GM21447 (cell line): ENCODE measurements around the gene PHC2.

ENCODE experiments used
- ATAC-seq: cut with Tn5 transposase; IDR thresholded peaks from one replicate; pipeline ENCODE4 v1.9.1; 2021; ENCODE audit not compliant: unreplicated experiment

The PHC2 gene

GRCh38 chr1:33373606-33374005 lies 57.3 kb downstream of the PHC2 start:
- no peak for ATAC-seq

GRCh38 chr1:33372677-33373076 lies 58.2 kb downstream of the PHC2 start:
- no peak for ATAC-seq

- ATAC-seq, result no peak
Measured at GRCh38 chr1:33372162-33372561, 58.7 kb downstream of the PHC2 start.

- ATAC-seq, result no peak
Measured at GRCh38 chr1:33371334-33371733, 59.6 kb downstream of the PHC2 start.

GRCh38 chr1:33370827-33371226 lies 60.1 kb downstream of the PHC2 start:
- no peak for ATAC-seq

- no peak for ATAC-seq
Measured at GRCh38 chr1:33370301-33370700, 60.6 kb downstream of the PHC2 start.

- no peak for ATAC-seq
Measured at GRCh38 chr1:33369764-33370163, 61.1 kb downstream of the PHC2 start.

GRCh38 chr1:33369081-33369480 lies 61.8 kb downstream of the PHC2 start:
- ATAC-seq, result no peak

GRCh38 chr1:33368431-33368830 lies 62.5 kb downstream of the PHC2 start:
- no peak for ATAC-seq

- peak; percentile 51 for ATAC-seq
Measured at GRCh38 chr1:33367485-33368405, 63.1 kb downstream of the PHC2 start.

GRCh38 chr1:33366762-33367484 lies 64.0 kb downstream of the PHC2 start:
- no peak for ATAC-seq

GRCh38 chr1:33365560-33365997 lies 65.3 kb downstream of the PHC2 start:
- no peak for ATAC-seq

GRCh38 chr1:33364565-33364918 lies 66.4 kb downstream of the PHC2 start:
- no peak for ATAC-seq

- no peak for ATAC-seq
Measured at GRCh38 chr1:33363470-33363861, 67.4 kb downstream of the PHC2 start.

GRCh38 chr1:33363021-33363420 lies 67.9 kb downstream of the PHC2 start:
- no peak for ATAC-seq

GRCh38 chr1:33361532-33362235 lies 69.2 kb downstream of the PHC2 start:
- ATAC-seq, result no peak

GRCh38 chr1:33360367-33360766 lies 70.5 kb downstream of the PHC2 start:
- ATAC-seq, result no peak

GRCh38 chr1:33359931-33360330 lies 71.0 kb downstream of the PHC2 start:
- ATAC-seq, result no peak

GRCh38 chr1:33358795-33359503 lies 71.9 kb downstream of the PHC2 start:
- no peak for ATAC-seq

- ATAC-seq, result no peak
Measured at GRCh38 chr1:33358114-33358794, 72.6 kb downstream of the PHC2 start.
